GM19239 (cell line): ENCODE data around the gene KLHL2.
"Not testable (repeated sequence)": the region's sequence is repeated elsewhere in the genome, so short reads cannot be mapped to it uniquely, and the experiment has no call there.

Experiments
- DNase-seq: peaks from one replicate; pipeline ENCODE4 v3.0.0; 2011; ENCODE audit warnings: low spot score; ENCODE audit not compliant: insufficient read length
- FAIRE-seq: peaks from 2 replicates; lab custom pipeline; 2011; peaks lifted over from hg19 to GRCh38; lab: Jason Lieb, UNC

Gene KLHL2

GRCh38 chr4:165207431-165208220 lies at the start of gene KLHL2:
Gene KLHL2, plus strand, starts transcription at chr4:165207561. Its CDS starts 316 bp downstream, at chr4:165207877.
- DNase-seq (peak; percentile 88), FAIRE-seq (no peak)

- FAIRE-seq = no peak
Observed at GRCh38 chr4:165158762-165159161, 48.6 kb upstream of the KLHL2 start.

DNA sequence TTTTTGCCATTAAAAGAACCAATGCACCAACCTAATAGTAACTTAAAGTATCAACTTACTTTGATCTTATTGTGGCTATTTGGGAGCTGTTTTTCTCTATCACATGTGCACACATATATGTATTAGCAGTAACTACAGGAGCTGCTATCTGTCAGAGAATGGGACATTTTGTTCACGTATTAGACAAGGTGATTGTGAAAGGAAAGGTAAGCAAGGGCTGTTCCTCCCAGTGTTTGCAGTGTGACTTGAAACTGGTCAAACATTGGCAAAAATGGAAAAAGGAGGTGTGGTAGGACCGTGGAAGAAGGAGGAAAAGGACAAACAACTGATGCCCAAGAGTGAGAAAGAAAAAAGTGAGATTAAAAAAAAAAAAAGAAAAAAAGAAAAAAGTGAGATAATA lies 43.1 kb upstream of the KLHL2 start:
- DNase-seq (no peak), FAIRE-seq (no peak)

More at GRCh38 chr4:165158762-165159161, 48.6 kb upstream of the KLHL2 start:
- no peak for DNase-seq

DNA sequence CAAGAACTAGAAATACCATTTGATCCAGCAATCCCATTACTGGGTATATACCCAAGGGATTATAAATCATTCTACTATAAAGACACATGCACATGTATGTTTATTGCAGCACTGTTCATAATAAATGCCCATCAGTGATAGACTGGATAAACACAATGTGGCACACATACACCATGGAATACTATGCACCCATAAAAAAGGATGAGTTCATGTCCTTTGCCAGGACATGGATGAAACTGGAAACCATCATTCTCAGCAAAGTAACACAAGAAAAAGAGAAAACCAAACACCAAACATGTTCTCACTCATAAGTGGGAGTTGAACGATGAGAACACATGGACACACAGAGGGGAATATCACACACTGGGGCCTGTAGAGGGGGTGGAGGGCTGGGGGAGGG lies 40.5 kb upstream of the KLHL2 start:
- FAIRE-seq, DNase-seq: not testable (repeated sequence)

DNA sequence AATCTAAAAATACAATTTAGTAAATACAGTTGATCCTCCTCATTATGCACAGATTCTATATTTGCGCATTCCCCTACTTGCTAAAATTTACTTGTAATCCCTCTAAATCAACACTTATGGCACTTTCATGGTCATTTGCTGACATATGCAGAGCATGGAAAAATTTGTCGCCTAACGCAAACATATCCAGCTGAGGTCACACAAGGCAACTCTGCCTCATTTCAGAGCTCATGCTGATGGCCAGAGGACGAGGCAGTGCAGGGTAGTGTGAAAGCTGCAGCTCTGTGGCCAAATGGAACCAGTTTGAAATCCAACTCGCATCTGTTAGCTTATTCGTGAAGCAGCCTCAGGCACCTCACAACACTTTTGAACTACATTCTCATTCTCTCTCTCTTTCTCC lies 39.7 kb upstream of the KLHL2 start:
- FAIRE-seq (no peak), DNase-seq (no peak)

DNA sequence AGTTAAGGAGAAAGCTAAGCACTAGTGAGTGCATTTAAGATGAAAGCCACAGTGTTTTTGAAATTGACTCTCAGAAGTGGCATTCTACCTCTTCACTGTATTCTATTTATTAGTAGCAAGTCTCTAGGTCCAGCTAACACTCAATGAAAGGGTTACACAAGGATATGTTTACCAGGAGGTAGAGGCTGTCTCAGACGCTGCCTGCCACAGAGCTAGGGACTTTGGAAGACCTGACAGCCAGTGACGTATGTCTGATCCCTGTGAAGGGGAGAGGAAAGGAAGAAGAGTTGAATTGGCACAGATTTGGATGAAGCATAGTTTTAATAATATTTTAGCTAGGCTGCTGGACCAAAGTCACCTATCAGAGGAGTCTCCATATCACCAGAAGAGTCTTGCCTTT lies 36.5 kb upstream of the KLHL2 start:
- DNase-seq (no peak), FAIRE-seq (no peak)

GRCh38 chr4:165175470-165175869 lies 31.9 kb upstream of the KLHL2 start:
- DNase-seq, FAIRE-seq: not testable (repeated sequence)

- DNase-seq = no peak
- no peak for FAIRE-seq
Observed at GRCh38 chr4:165175879-165176278, 31.5 kb upstream of the KLHL2 start.

- DNase-seq (no peak), FAIRE-seq (peak; percentile 4)
Observed at GRCh38 chr4:165177725-165178666, 29.4 kb upstream of the KLHL2 start.

GRCh38 chr4:165184220-165184619 lies 23.1 kb upstream of the KLHL2 start:
- no peak for FAIRE-seq

DNA sequence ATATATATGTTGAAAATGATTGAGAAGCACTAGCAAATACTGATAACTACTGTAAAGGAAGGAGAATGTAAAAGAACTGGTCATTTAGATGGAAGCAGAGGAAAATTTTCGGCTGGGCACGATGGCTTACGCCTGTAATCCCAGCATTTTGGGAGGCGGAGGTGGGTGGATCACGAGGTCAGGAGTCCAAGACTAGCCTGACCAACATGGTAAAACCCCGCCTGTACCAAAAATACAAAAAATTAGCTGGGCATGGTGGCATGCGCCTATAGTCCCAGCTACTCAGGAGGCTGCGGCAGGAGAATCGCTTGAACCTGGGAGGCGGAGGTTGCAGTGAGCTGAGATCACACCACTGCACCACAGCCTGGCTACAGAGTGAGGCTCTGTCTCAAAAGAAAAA lies 22.4 kb upstream of the KLHL2 start:
- not testable (repeated sequence) for DNase-seq, FAIRE-seq

More at GRCh38 chr4:165184220-165184619, 23.1 kb upstream of the KLHL2 start:
- DNase-seq = no peak

DNA sequence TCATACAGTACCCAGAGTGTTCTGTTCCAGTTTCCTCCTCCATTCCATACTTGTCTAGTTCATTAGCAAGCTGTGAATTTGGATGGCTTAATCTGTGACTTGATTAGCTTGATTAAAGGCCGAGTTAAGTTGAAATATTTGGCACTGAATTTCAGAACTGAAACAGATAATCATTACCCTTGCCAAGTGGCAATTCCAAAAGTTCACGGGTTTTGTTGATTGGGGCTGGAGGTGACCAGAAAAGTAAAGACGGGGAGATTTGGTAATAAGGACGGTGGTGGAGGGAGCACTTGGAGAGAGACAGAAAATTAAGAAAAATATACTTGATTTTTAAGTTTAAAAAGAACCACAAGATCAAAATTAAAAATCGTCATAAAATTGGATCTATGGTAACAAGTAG lies 21.9 kb upstream of the KLHL2 start:
- no peak for DNase-seq
- FAIRE-seq = no peak

- no peak for FAIRE-seq
- DNase-seq = no peak
Observed at GRCh38 chr4:165190591-165191347, 16.6 kb upstream of the KLHL2 start.

GRCh38 chr4:165191348-165191656 lies 16.1 kb upstream of the KLHL2 start:
- DNase-seq = no peak
- FAIRE-seq = no peak

DNA sequence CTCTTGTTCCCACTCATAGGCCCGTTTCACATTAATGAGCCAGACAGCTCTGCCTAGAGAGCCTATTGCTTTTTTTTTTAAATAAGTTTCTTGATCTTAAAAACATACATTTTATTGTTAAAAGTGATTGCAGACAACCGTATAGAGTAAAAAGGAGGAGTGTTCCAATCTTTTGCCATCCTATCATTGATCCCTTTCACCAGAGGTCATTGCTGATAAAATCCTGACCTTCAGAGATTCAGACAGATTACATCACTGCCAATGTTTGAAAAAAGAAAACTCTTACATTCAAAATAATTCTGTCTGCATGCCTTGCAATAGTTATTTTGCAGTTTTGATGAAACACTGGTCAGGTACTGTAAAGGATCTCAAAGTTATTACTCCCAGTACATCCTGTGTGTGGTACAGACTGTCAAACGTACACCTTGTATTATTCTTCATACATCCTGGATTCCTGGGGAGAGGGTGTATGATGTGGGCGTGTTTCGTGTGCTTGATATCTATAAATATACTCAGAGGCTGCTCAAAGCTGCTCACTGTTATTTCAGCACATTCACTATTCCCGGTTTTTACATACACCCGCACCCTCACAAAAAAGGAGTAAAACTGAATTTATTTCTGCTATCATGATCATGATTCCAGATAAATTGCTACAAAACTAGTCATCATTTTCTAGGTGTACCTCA lies 15.4 kb upstream of the KLHL2 start:
- FAIRE-seq (no peak), DNase-seq (no peak)

- FAIRE-seq = no peak
- DNase-seq = no peak
Observed at GRCh38 chr4:165192500-165192898, 14.9 kb upstream of the KLHL2 start.

GRCh38 chr4:165192956-165193355 lies 14.4 kb upstream of the KLHL2 start:
- FAIRE-seq = no peak
- no peak for DNase-seq

DNA sequence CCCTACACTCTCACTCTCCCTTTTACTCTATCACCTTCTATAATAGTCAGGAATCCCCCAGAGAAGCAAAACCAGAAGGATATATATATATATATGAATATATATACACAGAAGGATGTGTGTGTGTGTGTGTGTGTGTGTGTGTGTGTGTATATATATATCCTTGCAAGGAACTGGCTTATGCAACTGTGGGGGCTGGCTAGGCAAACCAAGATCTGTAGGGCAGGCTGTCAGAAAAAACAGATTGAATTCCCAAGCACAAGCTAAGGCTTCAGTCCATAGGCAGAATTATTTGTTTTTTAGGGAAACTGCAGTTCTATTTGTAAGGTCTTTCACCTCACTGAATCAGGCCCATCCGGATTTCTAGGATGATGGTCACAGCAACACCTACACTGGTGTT lies 13.0 kb upstream of the KLHL2 start:
- no peak for FAIRE-seq
- no peak for DNase-seq

DNA sequence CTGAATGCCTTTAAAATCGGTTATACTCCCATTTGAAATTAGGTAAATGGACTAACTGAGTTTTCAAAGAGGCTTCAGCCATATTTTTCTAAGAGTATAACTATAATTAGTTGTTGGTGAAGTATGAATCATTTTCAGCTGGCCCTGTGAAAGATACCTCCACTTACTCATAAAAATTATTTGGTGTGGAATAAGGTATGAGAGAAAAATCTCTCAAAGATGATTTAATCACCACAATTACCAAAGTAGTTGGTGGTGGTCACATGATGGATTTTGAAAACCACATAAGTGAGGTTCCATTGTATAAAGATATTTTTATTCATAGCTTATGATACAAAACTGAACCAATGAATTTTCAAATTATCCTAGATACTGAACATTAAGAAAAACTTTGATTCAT lies 9.0 kb upstream of the KLHL2 start:
- no peak for DNase-seq
- no peak for FAIRE-seq

- no peak for FAIRE-seq
- DNase-seq = no peak
Observed at GRCh38 chr4:165199286-165199685, 8.1 kb upstream of the KLHL2 start.
